HepG2 (cell line): ENCODE results near the gene RNF208. TPM values are rescaled to one million over a fixed set of nuclear protein-coding genes. Genes with fewer than 3 reads are reported as not detected.

Source experiments
- ATAC-seq: fragments of 200-7000 bp; cut with Tn5 transposase; 3 replicates; pipeline ENCODE4 v1.9.1; 2020; ENCODE audit warnings: mild to moderate bottlenecking, moderate library complexity
- BruUV-seq: library from RNA; stranded (reverse); fragments of 400-500 nt; replicated peaks from 2 replicates; lab custom pipeline; 2021; lab: Mats Ljungman, UMichigan
- CTCF ChIA-PET: fragments of 300-600 bp; formaldehyde crosslinking; extraction: SDS; loops from one replicate; lab custom pipeline; 2021; ENCODE audit warnings: low total read pairs, inconsistent platforms, low intra/inter-chr PET ratio; lab: Yijun Ruan, JAX
- POLR2A ChIA-PET: fragments of 350-600 bp; sonication (Branson Sonifier 250); formaldehyde crosslinking; loops from one replicate; lab custom pipeline; 2020; ENCODE audit warnings: antibody characterized with exemption, inconsistent platforms; lab: Yijun Ruan, JAX
- DNase-seq: peaks from one replicate; pipeline ENCODE4 v3.0.0-alpha.2; 2015; ENCODE audit warnings: low spot score
- FAIRE-seq: peaks from 3 replicates; lab custom pipeline; 2011; peaks lifted over from hg19 to GRCh38; lab: Jason Lieb, UNC
- H2AFZ ChIP-seq: one replicate; pipeline ENCODE4 v1.6.1; 2011; ENCODE audit warnings: low read length, inconsistent platforms
- H3K27ac ChIP-seq: fragments of 300-600 bp; 3 replicates; pipeline ENCODE4 v1.8.0; 2011; ENCODE audit warnings: mixed run types, mild to moderate bottlenecking, mixed read lengths, low read length, inconsistent platforms; ENCODE audit not compliant: insufficient read depth; ENCODE audit errors: extremely low read length
- H3K27me3 ChIP-seq, 2 experiments: fragments of 200-600 bp in 1 of 2; 2 replicates in 1 of 2; 3 replicates in 1 of 2; pipeline versions ENCODE4 v1.6.0 to v1.8.0; 2011; ENCODE audit warnings: low read length in 2 of 2, mild to moderate bottlenecking in 2 of 2, moderate library complexity in 2 of 2, inconsistent platforms in 1 of 2; ENCODE audit not compliant: insufficient read depth in 2 of 2, control insufficient read depth in 1 of 2
- H3K36me3 ChIP-seq, 2 experiments: fragments of 200-600 bp in 1 of 2; replicated peaks in 1 of 2; 2 replicates in 1 of 2; 3 replicates in 1 of 2; pipeline versions ENCODE4 v1.5.1 to v1.8.0; 2011; ENCODE audit warnings: low read length in 2 of 2, inconsistent platforms in 1 of 2; ENCODE audit not compliant: insufficient read depth in 2 of 2, control insufficient read depth in 1 of 2
- H3K4me1 ChIP-seq: 2 replicates; pipeline ENCODE4 v1.5.1; 2012; ENCODE audit warnings: low read length, inconsistent platforms; ENCODE audit not compliant: insufficient read depth
- H3K4me2 ChIP-seq: 2 replicates; pipeline ENCODE4 v1.6.0; 2011; ENCODE audit warnings: low read depth, low read length, inconsistent platforms
- H3K4me3 ChIP-seq, 3 experiments: fragments of 200-600 bp in 1 of 3; sonication (generic), shearing (Covaris generic) in 1 of 3; replicated peaks in 1 of 3; 2 replicates each; pipeline ENCODE4 v1.5.1; 2011 to 2016; ENCODE audit warnings: low read length in 3 of 3, inconsistent platforms in 2 of 3, low read depth in 2 of 3, mild to moderate bottlenecking in 2 of 3, control low read depth in 1 of 3, mixed read lengths in 1 of 3; ENCODE audit not compliant: insufficient read depth in 1 of 3
- H3K79me2 ChIP-seq: one replicate; pipeline ENCODE4 v1.6.1; 2011; ENCODE audit warnings: low read length, inconsistent platforms; ENCODE audit not compliant: insufficient read depth
- H3K9ac ChIP-seq: 2 replicates; pipeline ENCODE4 v1.6.0; 2011; ENCODE audit warnings: mild to moderate bottlenecking, low read depth, low read length, inconsistent platforms; ENCODE audit not compliant: insufficient read depth
- H3K9me3 ChIP-seq: 2 replicates; pipeline ENCODE4 v1.5.1; 2012; ENCODE audit warnings: mild to moderate bottlenecking, low read length
- H4K20me1 ChIP-seq: 2 replicates; pipeline ENCODE4 v1.6.0; 2011; ENCODE audit warnings: inconsistent platforms, mild to moderate bottlenecking, low read length, moderate library complexity; ENCODE audit not compliant: insufficient read depth
- FOXA1 ChIP-seq, 2 experiments: fragments of 450-650 bp in 1 of 2; sonication (generic) in 1 of 2; formaldehyde crosslinking in 1 of 2; IDR thresholded peaks; 2 replicates each; pipeline versions ENCODE4 v1.4.0 to v1.6.1; 2016 to 2020; ENCODE audit warnings: missing genetic modification reagents in 1 of 2
- KLF9 ChIP-seq: IDR thresholded peaks from 2 replicates; pipeline ENCODE4 v1.6.1; 2016; ENCODE audit warnings: low read depth
- SETDB1 ChIP-seq: sonication (generic); formaldehyde crosslinking; IDR thresholded peaks from 2 replicates; pipeline ENCODE4 v1.5.1; 2020; ENCODE audit warnings: missing genetic modification reagents, mild to moderate bottlenecking, borderline replicate concordance
- SOX13 ChIP-seq, 3 experiments: fragments of 450-650 bp in 1 of 3; sonication (generic) in 1 of 3; formaldehyde crosslinking in 1 of 3; IDR thresholded peaks in 2 of 3; conservative IDR thresholded peaks in 1 of 3; 2 replicates each; pipeline versions ENCODE4 v1.5.0 to v1.6.1; 2016 to 2020; ENCODE audit warnings: antibody characterized with exemption in 1 of 3, mild to moderate bottlenecking in 1 of 3, missing compliant biosample characterization in 1 of 3, missing genetic modification reagents in 1 of 3, moderate library complexity in 1 of 3
- SP1 ChIP-seq, 2 experiments: fragments of 450-650 bp in 1 of 2; sonication (generic) in 1 of 2; formaldehyde crosslinking in 1 of 2; IDR thresholded peaks; 2 replicates each; pipeline versions ENCODE4 v1.4.0 to v1.6.1; 2016 to 2020; ENCODE audit warnings: missing genetic modification reagents in 1 of 2
- TBX2 ChIP-seq: sonication (generic); formaldehyde crosslinking; IDR thresholded peaks from 2 replicates; pipeline ENCODE4 v1.5.0; 2020; ENCODE audit warnings: missing genetic modification reagents, mild to moderate bottlenecking, borderline replicate concordance
- YEATS2 ChIP-seq: sonication (generic); formaldehyde crosslinking; IDR thresholded peaks from 2 replicates; pipeline ENCODE4 v1.4.0; 2020; ENCODE audit warnings: missing genetic modification reagents, borderline replicate concordance
- ZNF20 ChIP-seq: sonication (generic); formaldehyde crosslinking; IDR thresholded peaks from 2 replicates; pipeline ENCODE4 v1.4.0; 2020; ENCODE audit warnings: mild to moderate bottlenecking, moderate library complexity, missing genetic modification reagents
- ZNF326 ChIP-seq: sonication (generic); formaldehyde crosslinking; IDR thresholded peaks from 2 replicates; pipeline ENCODE4 v1.4.0; 2020; ENCODE audit warnings: missing genetic modification reagents, borderline replicate concordance
- ZNF558 ChIP-seq: sonication (generic); formaldehyde crosslinking; IDR thresholded peaks from 2 replicates; pipeline ENCODE4 v1.9.0; 2022; ENCODE audit warnings: mild to moderate bottlenecking, missing genetic modification reagents, borderline replicate concordance
- ZNF713 ChIP-seq: sonication (generic); formaldehyde crosslinking; IDR thresholded peaks from 2 replicates; pipeline ENCODE4 v1.4.0; 2020; ENCODE audit warnings: mild to moderate bottlenecking, missing genetic modification reagents
- ZSCAN12 ChIP-seq: sonication (generic); formaldehyde crosslinking; IDR thresholded peaks from 2 replicates; pipeline ENCODE4 v1.9.0; 2021; ENCODE audit warnings: mild to moderate bottlenecking, missing genetic modification reagents
- WGBS: methylation state at CpG from one replicate; pipeline ENCODE4 v1.1.6; 2017; ENCODE audit warnings: low lambda C conversion rate; 5-methylcytosine and 5-hydroxymethylcytosine counted together
- in situ Hi-C: cut with HindIII; loops from 2 replicates; pipeline ENCODE4 v1.10.0; 2017; ENCODE audit warnings: low pct_unique_long_range_greater_than_20kb; ENCODE audit not compliant: extremely low pct_ligation_motif_present
- intact Hi-C: fragments of 100-400 bp; cut with micrococcal nuclease; formaldehyde crosslinking; loops from one replicate; pipeline ENCODE4 v1.10.0; 2022; ENCODE audit not compliant: unreplicated experiment
- polyA plus RNA-seq, 8 experiments: library from polyadenylated mRNA; depleted of rRNA in 3 of 8; stranded (reverse) in 7 of 8; unstranded in 1 of 8; fragments of >200 nt; fragmentation: Illumina TruSeq in 4 of 8; extraction: Trizol in 4 of 8; gene quantifications; 2 replicates each; pipeline versions ENCODE4 v1.2.1 to v1.2.3, GENCODE V29; 2011 to 2016; ENCODE audit warnings: low read depth in 4 of 8, missing spikeins in 1 of 8, mixed read lengths in 1 of 8; ENCODE audit not compliant: insufficient read depth in 1 of 8
- total RNA-seq, 5 experiments: library from RNA; depleted of rRNA; stranded (reverse); fragments of >200 nt; fragmentation: Illumina TruSeq; extraction: Trizol; gene quantifications; 2 replicates each; pipeline ENCODE4 v1.2.3, GENCODE V29; 2016; ENCODE audit warnings: low read depth in 1 of 5
- TF ChIP-seq, protein P1 (sequence below): sonication (generic); formaldehyde crosslinking; IDR thresholded peaks from 2 replicates; pipeline ENCODE4 v1.4.0; 2020; ENCODE audit warnings: missing genetic modification reagents
- TF ChIP-seq, protein P2 (sequence below): sonication (generic); formaldehyde crosslinking; IDR thresholded peaks from 2 replicates; pipeline ENCODE4 v1.5.0; 2020; ENCODE audit warnings: mild to moderate bottlenecking, missing genetic modification reagents
- TF ChIP-seq, protein P3 (sequence below): sonication (generic); formaldehyde crosslinking; IDR thresholded peaks from 2 replicates; pipeline ENCODE4 v1.5.0; 2020; ENCODE audit warnings: mild to moderate bottlenecking, missing genetic modification reagents
- TF ChIP-seq, protein P4 (sequence below): sonication (generic); formaldehyde crosslinking; IDR thresholded peaks from 2 replicates; pipeline ENCODE4 v1.8.1; 2023; ENCODE audit warnings: mild to moderate bottlenecking, missing genetic modification reagents

Gene RNF208
- total and polyA plus RNA-seq, 2 of the 13 experiments (the other 11 are each of a cell fraction or from before 2014, with no cell fraction given) = 1.6 to 2.1 TPM

DNA sequence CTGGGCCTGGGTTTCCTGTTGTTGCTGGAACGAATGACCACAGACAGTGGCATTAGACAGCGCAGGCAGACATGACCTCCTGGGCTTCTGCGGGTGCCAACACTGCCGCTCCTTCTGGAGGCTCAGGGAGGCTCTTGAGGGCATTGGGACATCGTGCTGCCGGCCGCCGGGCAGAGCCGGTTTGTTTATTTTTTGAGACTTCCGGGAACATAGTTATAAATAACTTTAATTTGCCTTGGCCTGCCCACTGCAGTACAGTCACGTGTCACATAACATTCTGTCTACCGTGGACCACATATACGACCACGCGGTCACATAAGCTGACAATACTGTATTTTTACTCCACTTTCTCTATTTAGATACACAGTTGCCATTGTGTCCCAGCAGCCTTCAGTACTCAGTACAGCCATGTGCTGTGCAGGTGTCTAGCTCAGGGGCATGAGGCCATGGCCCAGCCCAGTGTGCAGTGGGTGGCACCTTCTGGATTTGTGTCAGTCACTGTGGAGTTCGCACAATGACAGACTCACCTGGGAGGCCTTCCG is 47.3 kb upstream of the RNF208 start:
- peaks cover 19% of the 10 kb centered on the region for H3K4me1 ChIP-seq
- POLR2A ChIA-PET = interaction anchor here (1.1 to 3.4 kb wide), 3 partner anchors 8 to 29 kb away, joined by 3 to 11 read pairs (median 11); partner anchors contain the start of genes TOR4A and TUBB4B
- intact Hi-C loops = no loop called here
- H3K79me2 ChIP-seq = no peaks in the 10 kb centered on the region
- H3K36me3 ChIP-seq = peaks cover 20 to 39% of the 10 kb centered on the region in 2 experiments; a peak in 4 of 5 replicates
- CTCF ChIA-PET = no interaction called here
- no peaks in the 10 kb centered on the region for H3K9me3 ChIP-seq
- DNase-seq = no peak
- in situ Hi-C loops = no loop called here
- no peak overlapping the region for H3K9ac ChIP-seq
- H3K4me3 ChIP-seq = no peak overlapping the region
- ATAC-seq = no peak
- 99% methylated on average over 16 of the region's 17 CpGs for WGBS
- H3K27me3 ChIP-seq = no peaks in the 10 kb centered on the region
- H4K20me1 ChIP-seq = no peaks in the 10 kb centered on the region; the same call in 1 of the 2 replicates
- FAIRE-seq = no peak
- no TSS peak for BruUV-seq
- no peak overlapping the region for H2AFZ ChIP-seq
- H3K4me2 ChIP-seq = no peak overlapping the region
- peak overlapping the region; percentile 63 for H3K27ac ChIP-seq
- TF ChIP-seq ZSCAN12 (CRISPR knock-in tag) (no peak), SETDB1 (no peak), ZNF20 (CRISPR knock-in tag) (no peak), ZNF713 (CRISPR knock-in tag) (no peak), TBX2 (CRISPR knock-in tag) (no peak), FOXA1 (IDR thresholded peaks at IDR 0.05) (no peak), FOXA1 (CRISPR knock-in tag; IDR thresholded peaks at IDR 0.05) (no peak), ZNF326 (CRISPR knock-in tag) (no peak), KLF9 (CRISPR knock-in tag) (no peak), ZNF558 (CRISPR knock-in tag) (no peak), SOX13 (IDR thresholded peaks at IDR 0.05) (no peak), SOX13 (CRISPR knock-in tag; conservative IDR thresholded peaks at IDR 0.05 in 1 of 2, IDR thresholded peaks at IDR 0.05 in 1 of 2) (no peak), YEATS2 (CRISPR knock-in tag) (no peak), SP1 (IDR thresholded peaks at IDR 0.05) (no peak), SP1 (CRISPR knock-in tag; IDR thresholded peaks at IDR 0.05) (no peak)
- TF ChIP-seq, protein P1, sequence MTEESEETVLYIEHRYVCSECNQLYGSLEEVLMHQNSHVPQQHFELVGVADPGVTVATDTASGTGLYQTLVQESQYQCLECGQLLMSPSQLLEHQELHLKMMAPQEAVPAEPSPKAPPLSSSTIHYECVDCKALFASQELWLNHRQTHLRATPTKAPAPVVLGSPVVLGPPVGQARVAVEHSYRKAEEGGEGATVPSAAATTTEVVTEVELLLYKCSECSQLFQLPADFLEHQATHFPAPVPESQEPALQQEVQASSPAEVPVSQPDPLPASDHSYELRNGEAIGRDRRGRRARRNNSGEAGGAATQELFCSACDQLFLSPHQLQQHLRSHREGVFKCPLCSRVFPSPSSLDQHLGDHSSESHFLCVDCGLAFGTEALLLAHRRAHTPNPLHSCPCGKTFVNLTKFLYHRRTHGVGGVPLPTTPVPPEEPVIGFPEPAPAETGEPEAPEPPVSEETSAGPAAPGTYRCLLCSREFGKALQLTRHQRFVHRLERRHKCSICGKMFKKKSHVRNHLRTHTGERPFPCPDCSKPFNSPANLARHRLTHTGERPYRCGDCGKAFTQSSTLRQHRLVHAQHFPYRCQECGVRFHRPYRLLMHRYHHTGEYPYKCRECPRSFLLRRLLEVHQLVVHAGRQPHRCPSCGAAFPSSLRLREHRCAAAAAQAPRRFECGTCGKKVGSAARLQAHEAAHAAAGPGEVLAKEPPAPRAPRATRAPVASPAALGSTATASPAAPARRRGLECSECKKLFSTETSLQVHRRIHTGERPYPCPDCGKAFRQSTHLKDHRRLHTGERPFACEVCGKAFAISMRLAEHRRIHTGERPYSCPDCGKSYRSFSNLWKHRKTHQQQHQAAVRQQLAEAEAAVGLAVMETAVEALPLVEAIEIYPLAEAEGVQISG (CRISPR knock-in tag) = no peak
- TF ChIP-seq, protein P2, sequence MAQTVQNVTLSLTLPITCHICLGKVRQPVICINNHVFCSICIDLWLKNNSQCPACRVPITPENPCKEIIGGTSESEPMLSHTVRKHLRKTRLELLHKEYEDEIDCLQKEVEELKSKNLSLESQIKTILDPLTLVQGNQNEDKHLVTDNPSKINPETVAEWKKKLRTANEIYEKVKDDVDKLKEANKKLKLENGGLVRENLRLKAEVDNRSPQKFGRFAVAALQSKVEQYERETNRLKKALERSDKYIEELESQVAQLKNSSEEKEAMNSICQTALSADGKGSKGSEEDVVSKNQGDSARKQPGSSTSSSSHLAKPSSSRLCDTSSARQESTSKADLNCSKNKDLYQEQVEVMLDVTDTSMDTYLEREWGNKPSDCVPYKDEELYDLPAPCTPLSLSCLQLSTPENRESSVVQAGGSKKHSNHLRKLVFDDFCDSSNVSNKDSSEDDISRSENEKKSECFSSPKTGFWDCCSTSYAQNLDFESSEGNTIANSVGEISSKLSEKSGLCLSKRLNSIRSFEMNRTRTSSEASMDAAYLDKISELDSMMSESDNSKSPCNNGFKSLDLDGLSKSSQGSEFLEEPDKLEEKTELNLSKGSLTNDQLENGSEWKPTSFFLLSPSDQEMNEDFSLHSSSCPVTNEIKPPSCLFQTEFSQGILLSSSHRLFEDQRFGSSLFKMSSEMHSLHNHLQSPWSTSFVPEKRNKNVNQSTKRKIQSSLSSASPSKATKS (CRISPR knock-in tag) = no peak
- TF ChIP-seq, protein P3, sequence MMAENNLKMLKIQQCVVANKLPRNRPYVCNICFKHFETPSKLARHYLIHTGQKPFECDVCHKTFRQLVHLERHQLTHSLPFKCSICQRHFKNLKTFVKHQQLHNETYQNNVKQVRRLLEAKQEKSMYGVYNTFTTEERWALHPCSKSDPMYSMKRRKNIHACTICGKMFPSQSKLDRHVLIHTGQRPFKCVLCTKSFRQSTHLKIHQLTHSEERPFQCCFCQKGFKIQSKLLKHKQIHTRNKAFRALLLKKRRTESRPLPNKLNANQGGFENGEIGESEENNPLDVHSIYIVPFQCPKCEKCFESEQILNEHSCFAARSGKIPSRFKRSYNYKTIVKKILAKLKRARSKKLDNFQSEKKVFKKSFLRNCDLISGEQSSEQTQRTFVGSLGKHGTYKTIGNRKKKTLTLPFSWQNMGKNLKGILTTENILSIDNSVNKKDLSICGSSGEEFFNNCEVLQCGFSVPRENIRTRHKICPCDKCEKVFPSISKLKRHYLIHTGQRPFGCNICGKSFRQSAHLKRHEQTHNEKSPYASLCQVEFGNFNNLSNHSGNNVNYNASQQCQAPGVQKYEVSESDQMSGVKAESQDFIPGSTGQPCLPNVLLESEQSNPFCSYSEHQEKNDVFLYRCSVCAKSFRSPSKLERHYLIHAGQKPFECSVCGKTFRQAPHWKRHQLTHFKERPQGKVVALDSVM (CRISPR knock-in tag) = no peak
- TF ChIP-seq, protein P4, sequence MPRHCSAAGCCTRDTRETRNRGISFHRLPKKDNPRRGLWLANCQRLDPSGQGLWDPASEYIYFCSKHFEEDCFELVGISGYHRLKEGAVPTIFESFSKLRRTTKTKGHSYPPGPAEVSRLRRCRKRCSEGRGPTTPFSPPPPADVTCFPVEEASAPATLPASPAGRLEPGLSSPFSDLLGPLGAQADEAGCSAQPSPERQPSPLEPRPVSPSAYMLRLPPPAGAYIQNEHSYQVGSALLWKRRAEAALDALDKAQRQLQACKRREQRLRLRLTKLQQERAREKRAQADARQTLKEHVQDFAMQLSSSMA (CRISPR knock-in tag) = no peak
